ENCODE measurements around the gene TRIM14.

DNA sequence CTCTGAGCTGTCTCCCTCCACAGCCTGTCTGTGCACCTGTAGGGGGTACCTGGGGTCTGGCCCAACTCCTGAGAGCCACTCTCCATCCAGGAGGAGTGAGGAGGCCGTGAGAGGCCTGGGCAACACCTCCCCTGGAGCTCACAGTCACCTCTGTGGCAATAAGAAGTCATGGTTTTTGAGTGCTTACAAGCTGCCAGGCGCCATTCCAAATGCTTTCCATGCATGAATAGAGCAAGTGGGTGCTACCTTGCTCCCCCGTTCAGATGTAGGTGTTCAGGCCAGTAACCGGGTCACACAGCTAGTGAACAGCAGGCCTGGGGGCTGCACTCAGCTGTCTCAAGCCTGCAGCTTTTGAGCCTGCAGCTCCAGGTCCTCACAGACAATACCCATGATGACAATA lies 42.8 kb upstream of the TRIM14 start:
- TF ChIP-seq POLR2A (IDR thresholded peaks at IDR 0.05) (no peak), CTCF (IDR thresholded peaks at IDR 0.05) (no peak)

Measured in esophagus squamous epithelium (tissue), 4 donors.